Common myeloid progenitor, CD34-positive (primary cell): Measurements from ENCODE around the gene PDE6B.
"Not testable (repeated sequence)": the region's sequence is repeated elsewhere in the genome, so short reads cannot be mapped to it uniquely, and the experiment has no call there.

ENCODE experiments used
- CTCF ChIA-PET: fragments of 350-600 bp; sonication (Branson Sonifier 250); formaldehyde crosslinking; loops from one replicate; lab custom pipeline; 2021; ENCODE audit warnings: antibody characterized with exemption; lab: Charles Lee
- POLR2A ChIA-PET: fragments of 350-600 bp; sonication (Branson Sonifier 250); formaldehyde crosslinking; loops from one replicate; lab custom pipeline; 2021; ENCODE audit warnings: antibody characterized with exemption; lab: Charles Lee
- DNase-seq, 3 donors: peaks; one replicate each; pipeline versions ENCODE4 v3.0.0 to v3.0.0-alpha.2; 2013
- H3K27ac ChIP-seq, 2 experiments: 1 replicate in 1 of 2; 2 replicates in 1 of 2; pipeline ENCODE4 v1.7.0; 2013; ENCODE audit warnings: inconsistent platforms in 2 of 2, low read length in 2 of 2, mild to moderate bottlenecking in 2 of 2, low read depth in 1 of 2, moderate library complexity in 1 of 2; ENCODE audit not compliant: severe bottlenecking in 2 of 2, insufficient read depth in 1 of 2, poor library complexity in 1 of 2
- H3K27me3 ChIP-seq, 5 experiments: replicated peaks in 2 of 5; 1 replicate in 3 of 5; 2 replicates in 2 of 5; pipeline versions ENCODE4 v1.6.1 to v1.7.0; 2013; ENCODE audit warnings: low read length in 4 of 5, mild to moderate bottlenecking in 2 of 5, moderate library complexity in 2 of 5, inconsistent platforms in 1 of 5; ENCODE audit not compliant: insufficient read depth in 5 of 5, control insufficient read depth in 4 of 5
- H3K36me3 ChIP-seq, 4 experiments: 1 replicate in 2 of 4; 2 replicates in 2 of 4; pipeline versions ENCODE4 v1.6.1 to v1.7.0; 2013; ENCODE audit warnings: low read length in 3 of 4, control low read depth in 1 of 4, mild to moderate bottlenecking in 1 of 4; ENCODE audit not compliant: control insufficient read depth in 4 of 4, insufficient read depth in 4 of 4
- H3K4me1 ChIP-seq, 4 experiments: 1 replicate in 3 of 4; 2 replicates in 1 of 4; pipeline versions ENCODE4 v1.6.1 to v1.7.1; 2013; ENCODE audit warnings: low read length in 3 of 4, mild to moderate bottlenecking in 3 of 4, control low read depth in 1 of 4, inconsistent platforms in 1 of 4, moderate library complexity in 1 of 4; ENCODE audit not compliant: control insufficient read depth in 4 of 4, insufficient read depth in 4 of 4; ENCODE audit errors: control extremely low read depth in 1 of 4
- H3K4me3 ChIP-seq, 7 experiments: 1 replicate in 4 of 7; 2 replicates in 3 of 7; pipeline versions ENCODE4 v1.5.1 to v1.7.0; 2013; ENCODE audit warnings: mild to moderate bottlenecking in 7 of 7, low read length in 6 of 7, moderate library complexity in 6 of 7, inconsistent platforms in 2 of 7, low read depth in 2 of 7, control low read depth in 1 of 7; ENCODE audit not compliant: insufficient read depth in 4 of 7, control insufficient read depth in 1 of 7; ENCODE audit errors: extremely low read depth in 1 of 7
- H3K9me3 ChIP-seq, 5 experiments: 1 replicate in 4 of 5; 2 replicates in 1 of 5; pipeline versions ENCODE4 v1.6.1 to v1.7.1; 2013; ENCODE audit warnings: low read length in 4 of 5, mild to moderate bottlenecking in 2 of 5, inconsistent platforms in 1 of 5, low read depth in 1 of 5, moderate library complexity in 1 of 5; ENCODE audit not compliant: control insufficient read depth in 4 of 5, insufficient read depth in 2 of 5; ENCODE audit errors: control extremely low read depth in 1 of 5
- WGBS: methylation state at CpG from one replicate; pipeline ENCODE4 v1.1.5; 2013; ENCODE audit not compliant: insufficient coverage; 5-methylcytosine and 5-hydroxymethylcytosine counted together

Gene PDE6B

DNA sequence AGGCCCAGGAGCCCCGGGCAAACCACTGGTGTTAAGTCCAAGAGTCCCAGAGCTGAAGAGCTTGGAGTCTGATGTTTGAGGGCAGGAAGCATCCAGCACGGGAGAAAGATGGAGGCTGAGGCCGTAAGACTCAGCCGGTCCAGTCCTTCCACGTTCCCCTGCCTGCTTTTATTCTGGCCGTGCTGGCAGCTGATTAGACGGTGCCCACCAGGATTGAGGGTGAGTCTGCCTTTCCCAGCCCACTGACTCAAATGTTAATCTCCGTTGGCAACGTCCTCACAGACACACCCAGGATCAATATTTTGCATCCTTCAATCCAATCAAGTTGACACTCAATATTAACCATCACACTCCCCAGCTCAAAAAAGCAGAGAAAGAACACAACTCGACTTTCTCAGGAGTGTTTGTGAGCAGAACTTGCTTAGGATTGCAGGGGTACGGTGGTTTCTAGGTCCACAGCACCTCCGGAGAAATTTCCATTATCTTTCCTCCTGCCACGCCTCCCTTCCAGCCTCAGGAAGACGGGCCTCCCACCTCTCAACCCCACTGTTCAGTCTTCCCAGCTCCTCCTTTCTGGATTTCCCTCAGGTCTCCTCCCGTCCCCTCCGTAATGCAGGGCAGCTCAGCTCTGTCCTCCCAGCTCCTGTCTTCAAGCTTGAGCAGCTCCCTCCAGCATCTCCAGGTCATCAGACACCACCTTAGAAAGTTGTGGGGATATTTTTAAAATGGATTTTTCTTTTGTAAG, 36.0 kb upstream of the PDE6B start:
- Histone ChIP-seq H3K4me1 (no peaks in the 10 kb centered on the region), H3K36me3 (no peaks in the 10 kb centered on the region), H3K4me3 (no peak overlapping the region), H3K27me3 (peaks cover 0 to 43% (median 11%) of the 10 kb centered on the region in 5 experiments), H3K9me3 (peaks cover 0 to 11% (median 0%) of the 10 kb centered on the region in 5 experiments), H3K27ac (no peak overlapping the region)
- ChIA-PET CTCF (no interaction called here), POLR2A (interaction anchor here (0.8 kb wide), 1 partner anchor 12 kb away, joined by 4 read pairs; no protein-coding TSS in a partner anchor)
- no peak for DNase-seq
- WGBS = 88% methylated on average over 15 of the region's 16 CpGs

- CTCF ChIA-PET = no interaction called here
Observed at GRCh38 chr4:590313-590841, 35.0 kb upstream of the PDE6B start.

DNA sequence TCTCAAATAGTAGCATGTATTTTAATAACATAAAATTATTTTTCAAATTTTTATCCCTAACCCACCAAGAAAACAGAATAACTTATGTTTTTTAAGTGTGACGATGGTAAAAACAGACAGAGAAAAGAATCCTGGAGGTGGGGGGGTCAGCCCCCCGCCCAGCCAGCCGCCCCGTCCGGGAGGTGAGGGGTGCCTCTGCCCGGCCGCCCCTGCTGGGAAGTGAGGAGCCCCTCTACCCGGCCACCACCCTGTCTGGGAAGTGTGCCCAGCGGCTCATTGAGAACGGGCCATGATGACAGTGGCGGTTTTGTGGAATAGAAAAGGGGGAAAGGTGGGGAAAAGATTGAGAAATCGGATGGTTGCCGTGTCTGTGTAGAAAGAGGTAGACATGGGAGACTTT, 33.2 kb upstream of the PDE6B start:
- 100% methylated on average over 1 of the region's 13 CpGs for WGBS
- DNase-seq, CTCF ChIA-PET, H3K9me3 ChIP-seq, POLR2A ChIA-PET, H3K4me1 ChIP-seq, H3K36me3 ChIP-seq, H3K4me3 ChIP-seq, H3K27ac ChIP-seq: not testable (repeated sequence)
- H3K27me3 ChIP-seq = peaks cover 0 to 40% (median 11%) of the 10 kb centered on the region in 5 experiments

More at GRCh38 chr4:590313-590841, 35.0 kb upstream of the PDE6B start:
- H3K4me1 ChIP-seq = no peaks in the 10 kb centered on the region
- H3K27me3 ChIP-seq = peaks cover 0 to 43% (median 11%) of the 10 kb centered on the region in 5 experiments
- no peak overlapping the region for H3K27ac ChIP-seq
- POLR2A ChIA-PET = no interaction called here
- no peaks in the 10 kb centered on the region for H3K36me3 ChIP-seq
- no peak overlapping the region for H3K4me3 ChIP-seq
- DNase-seq = no peak
- WGBS = 88% methylated on average over 10 of the region's 12 CpGs
- peaks cover 0 to 9% (median 0%) of the 10 kb centered on the region in 5 experiments for H3K9me3 ChIP-seq

DNA sequence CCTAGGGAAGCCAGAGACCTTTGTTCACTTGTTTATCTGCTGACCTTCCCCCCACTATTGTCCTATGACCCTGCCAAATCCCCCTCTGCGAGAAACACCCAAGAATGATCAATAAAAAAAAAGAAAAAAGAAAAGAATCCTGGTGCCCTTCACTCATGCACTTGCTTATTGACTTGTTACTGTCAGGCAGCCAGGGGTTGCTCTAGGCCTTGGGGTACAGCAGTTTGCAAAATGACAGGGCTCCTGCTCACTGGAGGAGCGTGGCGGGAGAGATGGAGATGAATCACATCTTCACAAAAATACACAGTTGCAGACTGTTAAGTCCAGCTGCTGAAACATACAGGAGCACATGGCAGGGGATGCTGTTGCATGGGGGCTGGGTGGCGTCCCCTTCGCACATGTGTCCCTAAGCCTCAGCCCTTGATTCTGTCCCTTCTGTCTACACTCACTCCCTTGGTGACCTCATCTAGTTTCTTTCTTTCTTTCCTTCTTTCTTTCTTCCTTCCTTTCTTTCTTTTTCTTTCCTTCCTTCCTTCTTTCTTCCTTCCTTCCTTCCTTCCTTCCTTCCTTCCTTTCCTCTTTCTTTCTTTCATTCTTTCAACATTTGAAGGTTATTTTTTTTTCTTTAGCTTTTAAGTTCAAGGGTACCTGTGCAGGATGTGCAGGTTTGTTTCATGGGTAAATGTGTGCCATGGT, 32.4 kb upstream of the PDE6B start:
- Histone ChIP-seq H3K27me3 (peaks cover 0 to 34% (median 14%) of the 10 kb centered on the region in 5 experiments), H3K4me3 (no peak overlapping the region), H3K4me1 (no peaks in the 10 kb centered on the region), H3K27ac (no peak overlapping the region), H3K9me3 (peaks cover 0 to 7% (median 0%) of the 10 kb centered on the region in 5 experiments), H3K36me3 (no peaks in the 10 kb centered on the region)
- ChIA-PET POLR2A (no interaction called here), CTCF (interaction anchor here (1.8 kb wide), 1 partner anchor 10 kb away, joined by 4 read pairs; no protein-coding TSS in a partner anchor)
- no peak for DNase-seq
- WGBS = 100% methylated on average over 2 of the region's 5 CpGs

DNA sequence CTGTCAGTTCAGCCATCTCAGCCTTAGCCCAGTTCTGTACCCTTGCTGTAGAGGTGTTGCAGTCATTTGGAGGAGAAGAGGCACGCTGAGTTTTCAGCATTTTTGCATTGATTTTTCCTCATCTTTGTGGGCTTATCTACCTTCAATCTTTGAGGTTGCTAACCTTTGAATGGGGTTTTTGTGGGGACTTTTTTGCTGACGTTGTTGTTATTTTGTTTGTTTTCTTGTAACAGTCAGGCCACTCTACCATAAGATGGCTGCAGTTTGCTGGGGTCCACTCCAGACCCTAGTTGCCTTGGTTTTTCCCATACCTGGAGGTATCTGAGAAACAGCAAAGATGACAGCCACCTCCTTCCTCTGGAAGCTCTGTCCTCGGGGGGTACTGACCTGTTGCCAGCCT, 26.4 kb upstream of the PDE6B start:
- no peak for DNase-seq
- CTCF ChIA-PET = no interaction called here
- 100% methylated on average over 2 of the region's 3 CpGs for WGBS
- no peak overlapping the region for H3K4me3 ChIP-seq
- no peaks in the 10 kb centered on the region for H3K36me3 ChIP-seq
- peaks cover 2 to 9% (median 4%) of the 10 kb centered on the region in 4 experiments for H3K4me1 ChIP-seq
- no peak overlapping the region for H3K27ac ChIP-seq
- POLR2A ChIA-PET = no interaction called here
- no peaks in the 10 kb centered on the region for H3K9me3 ChIP-seq
- H3K27me3 ChIP-seq = peaks cover 0 to 33% (median 14%) of the 10 kb centered on the region in 5 experiments

- WGBS = 92% methylated on average over 5 of the region's 6 CpGs
- POLR2A ChIA-PET = no interaction called here
Observed at GRCh38 chr4:600166-600565, 25.2 kb upstream of the PDE6B start.

More at GRCh38 chr4:600166-600565, 25.2 kb upstream of the PDE6B start:
- Histone ChIP-seq H3K4me1 (peaks cover 9 to 17% (median 11%) of the 10 kb centered on the region in 4 experiments), H3K4me3 (no peak overlapping the region), H3K27me3 (peaks cover 0 to 29% (median 14%) of the 10 kb centered on the region in 5 experiments), H3K9me3 (no peaks in the 10 kb centered on the region), H3K36me3 (no peaks in the 10 kb centered on the region), H3K27ac (no peak overlapping the region)
- no peak for DNase-seq
- CTCF ChIA-PET = interaction anchor here (1.8 kb wide), 1 partner anchor 16 kb away, joined by 5 read pairs; no protein-coding TSS in a partner anchor
